Keratinocyte (primary cell): Measurements from ENCODE around the gene PODN.

Experiments
- CTCF ChIP-seq, 3 experiments: IDR thresholded peaks in 1 of 3; conservative IDR thresholded peaks in 1 of 3; optimal IDR thresholded peaks in 1 of 3; 2 replicates in 2 of 3; 3 replicates in 1 of 3; pipeline versions ENCODE3 to v1.5.1; 2011; ENCODE audit warnings: low read length in 3 of 3, mild to moderate bottlenecking in 3 of 3, moderate library complexity in 2 of 3, control low read depth in 1 of 3, inconsistent platforms in 1 of 3; ENCODE audit not compliant: insufficient read depth in 2 of 3; ENCODE audit errors: extremely low read depth in 1 of 3
- EZH2 ChIP-seq: IDR thresholded peaks from one replicate; pipeline ENCODE4 v1.6.1; 2012; ENCODE audit warnings: inconsistent platforms, mild to moderate bottlenecking, low read length, moderate library complexity

- no peak for TF ChIP-seq CTCF (optimal IDR thresholded peaks at IDR 0.05 in 1 of 3, IDR thresholded peaks at IDR 0.05 in 1 of 3, conservative IDR thresholded peaks at IDR 0.05 in 1 of 3; ENCODE audit: extremely low read depth in 1 of 3, insufficient read depth in 2 of 3, low read length in 3 of 3)
- TF ChIP-seq EZH2: no peak
These were observed 59.5 kb downstream of the PODN start for GRCh38 chr1:53121319-53122172.
